NCI-H187 treated with DMSO at 0.1 percent for 48 hours (cell line): ENCODE measurements around the gene MEI1.
A peak's percentile ranks its signal among the peaks of the same experiment; 100 is the strongest.
"Not testable (repeated sequence)": the region's sequence is repeated elsewhere in the genome, so short reads cannot be mapped to it uniquely, and the experiment has no call there.

Experiments
- DNase-seq: peaks from one replicate; lab custom pipeline; 2025; lab: John Stamatoyannopoulos, UW

MEI1 gene

DNA sequence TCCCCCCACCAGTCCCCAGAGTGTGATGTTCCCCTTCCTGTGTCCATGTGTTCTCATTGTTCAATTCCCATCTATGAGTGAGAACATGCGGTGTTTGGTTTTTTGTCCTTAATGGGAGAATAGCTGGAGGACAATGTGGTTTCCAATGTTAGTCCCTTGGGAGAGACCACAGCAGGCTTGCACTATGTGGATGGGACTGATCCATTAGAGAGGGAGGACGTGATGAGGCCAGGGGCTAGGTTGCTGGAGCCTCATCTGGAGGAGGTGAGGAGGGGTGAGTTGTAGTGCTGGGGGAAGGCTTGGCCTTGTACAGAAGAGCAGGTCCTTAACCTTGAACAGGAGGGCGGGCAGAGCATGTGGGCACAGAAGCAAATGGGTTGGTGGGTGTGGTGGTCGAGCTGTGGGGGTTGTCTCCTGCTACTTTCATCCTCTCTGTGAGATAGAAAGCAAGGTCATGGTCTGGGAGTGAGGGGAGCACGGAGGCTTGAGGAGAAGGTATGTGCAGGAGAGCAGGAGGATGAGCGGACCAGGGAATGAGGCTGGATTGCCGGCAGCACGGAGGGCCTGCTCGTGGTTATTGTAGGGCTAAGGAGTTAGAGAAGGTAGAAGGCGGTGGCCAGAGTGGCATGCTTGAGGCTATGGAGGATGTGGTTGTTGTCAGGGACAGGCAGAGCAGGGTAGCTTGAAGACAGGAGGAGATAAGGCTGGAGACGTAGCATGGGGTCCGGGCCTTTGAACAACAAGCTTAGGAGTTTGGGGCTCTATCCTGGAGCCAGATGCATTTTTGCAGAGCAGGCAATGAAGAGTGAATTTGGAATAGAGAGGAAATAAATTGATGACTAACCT is 122.4 kb downstream of the MEI1 start:
- DNase-seq, result no peak

DNA sequence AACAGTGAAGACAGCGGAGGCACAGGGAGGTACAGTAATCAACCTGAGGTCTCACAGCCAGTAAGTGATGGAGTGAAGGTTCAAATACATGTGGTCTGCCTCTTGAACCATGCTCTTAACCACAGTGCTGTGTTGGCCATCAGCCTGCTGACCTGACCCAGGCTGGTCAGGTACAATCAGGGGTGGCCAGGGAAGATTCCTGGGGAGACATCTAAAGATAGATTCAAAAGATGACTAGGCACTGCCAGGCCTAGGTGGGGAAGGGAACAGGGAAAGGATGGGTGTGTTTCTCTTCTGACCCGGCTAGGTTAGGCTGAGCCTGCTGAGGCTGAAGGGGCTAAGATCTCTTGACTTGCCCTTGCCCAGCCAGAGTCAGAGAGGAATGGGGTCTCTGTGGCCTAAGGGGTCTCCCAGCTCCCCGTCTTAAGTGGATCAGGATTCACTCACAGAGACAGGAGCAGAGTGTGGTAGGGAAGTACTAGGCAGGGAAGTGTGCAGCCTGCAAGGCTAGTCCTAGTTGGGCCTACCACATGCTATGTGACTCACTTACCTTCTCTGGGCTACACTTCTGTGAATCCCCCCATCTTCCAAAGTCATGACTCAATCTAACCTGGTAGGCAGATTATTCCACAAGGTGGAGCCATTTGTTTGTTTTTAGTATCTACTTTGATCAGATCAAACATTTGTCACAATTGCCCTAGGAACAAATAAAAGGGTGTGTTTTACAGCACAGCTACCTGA is 123.2 kb downstream of the MEI1 start:
- DNase-seq, result no peak

DNA sequence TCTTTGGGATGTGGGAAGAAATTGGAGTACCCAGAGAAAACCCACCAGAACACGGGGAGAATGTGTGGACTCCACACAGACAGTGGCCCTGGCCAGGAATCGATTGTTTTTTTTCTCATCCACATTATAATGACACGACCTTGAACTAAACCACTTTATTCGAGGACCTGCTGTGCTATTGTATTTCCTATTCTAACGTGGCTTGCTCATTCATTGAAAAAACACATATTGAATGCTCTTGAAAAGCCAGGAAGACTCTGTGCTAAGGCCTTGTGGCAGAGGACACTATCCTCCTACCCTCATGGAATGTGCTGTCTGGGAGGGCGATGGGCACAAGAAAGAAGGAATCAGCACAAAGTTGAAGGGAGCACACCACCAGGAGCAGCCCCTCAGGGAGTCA is 124.5 kb downstream of the MEI1 start:
- no peak for DNase-seq

DNA sequence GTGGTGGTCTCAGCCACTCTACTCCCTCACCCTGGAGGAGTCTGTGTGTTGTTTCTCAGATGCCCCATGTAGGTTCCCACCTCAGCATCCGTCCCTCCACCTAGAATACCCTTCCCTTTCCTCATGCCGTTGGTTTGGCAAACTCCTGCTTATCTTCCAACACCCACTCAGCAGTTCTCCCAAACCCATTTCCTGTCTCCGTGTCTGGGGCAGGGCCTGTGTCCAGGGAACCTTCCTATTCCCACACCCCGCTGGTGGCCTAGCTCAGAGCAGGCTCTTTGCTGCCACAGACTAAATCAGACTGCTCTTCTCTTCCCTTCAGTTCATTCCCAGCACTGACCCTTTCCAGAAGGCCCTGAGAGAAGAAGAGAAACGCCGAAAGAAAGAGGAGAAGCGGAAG is 126.1 kb downstream of the MEI1 start:
- no peak for DNase-seq

DNA sequence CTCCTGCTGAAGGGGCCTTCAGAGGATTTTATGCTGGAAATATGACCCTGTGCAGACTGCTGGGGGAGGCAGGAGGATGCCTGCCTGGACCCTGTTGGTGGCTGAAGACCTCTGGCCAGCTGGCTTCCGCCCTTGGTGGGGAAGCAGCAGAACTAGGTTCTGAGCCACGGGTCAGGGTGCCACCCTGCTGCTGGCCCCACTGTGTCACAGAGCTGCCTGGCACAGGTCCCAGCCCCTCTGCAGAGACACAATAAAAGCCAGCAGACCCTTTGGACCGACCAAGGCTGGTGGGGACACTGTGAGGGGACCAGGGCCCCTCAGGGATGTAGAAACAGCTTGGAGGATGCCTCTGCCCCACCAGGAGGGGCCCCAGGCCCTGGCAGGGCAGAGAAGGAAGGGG is 126.7 kb downstream of the MEI1 start:
- DNase-seq, result no peak

DNA sequence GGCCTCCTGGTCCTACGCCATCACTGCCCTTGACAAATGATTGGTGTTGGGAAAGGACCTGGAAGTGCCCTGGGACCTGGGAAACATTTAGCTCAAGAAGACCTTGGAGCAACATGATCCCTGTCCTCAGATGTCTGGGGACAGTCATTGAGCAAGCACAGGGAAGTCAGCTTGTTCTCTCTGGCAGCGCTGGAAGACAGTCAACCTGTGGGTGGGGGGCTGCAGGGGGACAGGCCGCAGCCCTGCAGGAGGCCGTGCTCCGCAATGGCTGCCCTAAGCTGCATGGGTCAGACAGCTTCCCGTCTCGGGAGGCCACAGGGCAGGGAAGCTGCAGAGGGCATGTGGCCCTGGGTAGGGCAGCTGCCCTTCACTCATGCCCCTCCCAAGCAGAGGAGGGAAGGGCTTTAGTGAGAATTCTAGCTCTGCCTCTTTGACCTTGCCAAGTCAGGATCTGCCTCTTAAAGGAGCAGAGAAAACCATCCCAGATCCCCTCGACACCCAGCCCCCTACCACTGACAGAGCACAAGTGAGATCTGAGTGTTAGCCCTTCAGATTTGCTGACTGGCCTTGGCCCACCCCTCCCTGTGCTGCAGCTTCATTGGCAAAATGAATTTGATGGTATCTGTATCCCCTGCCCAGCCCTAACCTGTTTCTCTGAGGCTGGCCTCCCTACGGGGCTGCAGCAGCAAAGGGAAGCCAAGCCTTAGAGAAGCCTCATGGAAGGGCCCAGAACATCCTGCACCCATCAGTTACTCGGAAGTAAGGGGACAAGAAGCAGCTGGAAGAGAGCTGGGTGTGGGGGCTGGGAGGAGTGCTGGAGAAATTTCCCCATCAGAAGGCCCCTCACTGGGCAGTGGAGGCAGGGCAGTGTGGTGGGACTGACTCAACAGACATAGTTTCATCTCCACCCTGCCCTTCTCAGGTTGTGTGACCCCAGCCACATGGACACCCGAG is 127.4 kb downstream of the MEI1 start:
- DNase-seq, result no peak

DNA sequence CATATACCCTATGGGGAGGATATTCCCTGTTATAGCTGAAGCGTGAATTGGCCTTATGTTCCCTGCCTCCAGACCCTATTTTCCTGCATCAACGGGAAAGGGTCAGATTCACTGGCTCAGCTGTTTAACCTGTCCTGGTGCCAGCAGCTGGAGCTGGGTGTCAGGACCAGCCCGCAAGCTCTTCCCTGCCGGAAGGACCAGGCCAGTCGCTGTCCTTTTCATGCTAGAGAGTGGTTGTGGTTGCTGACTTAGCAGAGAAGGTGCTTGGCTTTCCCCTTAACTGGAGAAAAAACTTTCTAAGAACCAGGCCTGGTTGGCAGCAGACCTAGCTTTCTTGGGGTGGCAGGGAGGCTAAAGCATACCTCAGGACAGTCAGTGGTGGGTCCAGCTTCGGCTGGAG is 128.4 kb downstream of the MEI1 start:
- no peak for DNase-seq

DNA sequence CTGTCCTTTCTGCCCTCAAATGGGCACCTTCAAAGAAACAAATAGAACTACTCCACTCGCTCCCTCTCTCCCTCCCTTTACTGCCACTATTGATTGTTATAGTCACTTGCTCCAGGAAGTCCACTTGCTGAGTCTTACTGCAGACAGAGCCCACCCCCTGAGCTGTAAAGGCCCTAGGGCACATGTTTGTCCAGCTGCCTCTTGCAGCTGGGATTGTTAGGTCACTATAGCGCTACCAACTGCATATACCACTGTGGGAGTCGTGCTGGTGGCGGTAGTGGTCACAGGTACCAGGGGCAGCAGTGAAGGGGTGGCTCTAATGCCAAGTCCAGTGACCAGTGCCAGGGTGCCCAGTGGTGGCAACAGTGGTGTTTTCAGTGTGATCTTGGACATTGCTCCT is 129.2 kb downstream of the MEI1 start:
- no peak for DNase-seq

DNA sequence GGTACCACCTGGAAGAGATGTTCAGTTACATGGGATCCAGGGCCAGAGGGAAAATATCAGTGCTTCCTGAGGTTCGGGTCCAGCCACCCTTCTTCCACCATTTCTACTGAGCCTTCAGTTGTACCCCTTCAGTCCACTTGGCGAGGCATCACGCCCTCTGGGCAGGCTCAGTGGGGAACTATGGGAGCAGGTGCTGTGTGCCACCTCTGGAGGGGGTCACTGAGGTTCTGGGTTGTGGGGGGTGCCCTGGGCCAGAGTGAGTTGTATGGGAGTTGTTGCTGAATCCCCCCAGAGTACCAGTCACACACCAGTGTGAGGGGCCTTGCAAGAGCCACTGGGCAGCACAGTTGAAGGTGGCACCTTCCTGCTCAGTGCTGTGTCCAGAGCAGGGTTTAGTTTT is 130.9 kb downstream of the MEI1 start:
- no peak for DNase-seq

DNA sequence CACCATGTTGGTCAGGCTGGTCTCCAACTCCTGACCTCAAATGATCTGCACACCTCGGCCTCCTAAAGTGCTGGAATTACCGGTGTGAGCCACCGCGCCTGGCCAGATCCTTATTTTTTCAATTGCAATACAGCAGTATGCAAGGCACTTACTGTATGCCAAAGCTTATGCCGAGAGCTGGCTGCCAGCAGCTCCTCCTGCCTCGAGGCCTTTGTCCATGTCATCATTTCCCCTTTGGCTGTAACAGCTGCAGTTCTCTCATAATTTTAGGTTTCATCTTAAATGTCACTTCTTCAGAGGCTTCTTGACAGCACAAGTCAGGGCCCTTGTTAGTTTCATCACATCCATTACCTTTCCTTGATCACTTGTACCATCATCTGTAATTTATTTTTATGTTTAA is 132.1 kb downstream of the MEI1 start:
- DNase-seq, result no peak

DNA sequence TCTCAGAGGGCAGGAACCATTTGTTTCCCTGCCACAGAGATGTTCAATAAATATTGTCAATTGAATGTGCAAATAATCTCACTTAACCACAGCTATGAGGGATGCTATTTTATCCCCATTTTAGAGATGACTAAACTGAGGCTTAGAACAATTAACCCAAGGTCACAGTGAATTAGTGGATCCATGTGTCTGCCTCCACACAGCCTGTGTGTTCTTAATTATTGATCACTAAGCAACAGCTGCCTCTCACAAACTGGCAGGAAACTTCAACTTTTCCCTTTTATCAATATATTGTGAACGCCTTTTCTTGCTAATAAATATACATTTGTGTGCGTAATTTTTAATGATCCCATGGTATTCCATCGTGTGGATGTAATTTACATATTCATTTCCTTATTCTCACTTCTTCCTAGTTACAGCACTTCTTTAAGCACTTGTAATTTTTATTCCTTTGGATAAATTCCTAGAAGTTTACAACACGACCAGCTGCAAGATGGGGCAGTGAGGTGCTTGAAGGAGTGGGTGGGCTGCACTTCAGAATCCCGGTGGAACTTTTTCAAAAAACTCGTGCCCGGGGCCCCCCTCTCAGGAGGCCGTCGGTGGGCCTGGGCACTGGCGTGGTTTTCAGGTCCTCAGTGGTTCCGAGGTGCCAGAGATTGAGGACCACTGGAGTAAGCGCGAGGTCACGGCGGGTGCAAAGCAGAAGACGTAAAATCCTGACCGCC is 132.7 kb downstream of the MEI1 start:
- no peak for DNase-seq

DNA sequence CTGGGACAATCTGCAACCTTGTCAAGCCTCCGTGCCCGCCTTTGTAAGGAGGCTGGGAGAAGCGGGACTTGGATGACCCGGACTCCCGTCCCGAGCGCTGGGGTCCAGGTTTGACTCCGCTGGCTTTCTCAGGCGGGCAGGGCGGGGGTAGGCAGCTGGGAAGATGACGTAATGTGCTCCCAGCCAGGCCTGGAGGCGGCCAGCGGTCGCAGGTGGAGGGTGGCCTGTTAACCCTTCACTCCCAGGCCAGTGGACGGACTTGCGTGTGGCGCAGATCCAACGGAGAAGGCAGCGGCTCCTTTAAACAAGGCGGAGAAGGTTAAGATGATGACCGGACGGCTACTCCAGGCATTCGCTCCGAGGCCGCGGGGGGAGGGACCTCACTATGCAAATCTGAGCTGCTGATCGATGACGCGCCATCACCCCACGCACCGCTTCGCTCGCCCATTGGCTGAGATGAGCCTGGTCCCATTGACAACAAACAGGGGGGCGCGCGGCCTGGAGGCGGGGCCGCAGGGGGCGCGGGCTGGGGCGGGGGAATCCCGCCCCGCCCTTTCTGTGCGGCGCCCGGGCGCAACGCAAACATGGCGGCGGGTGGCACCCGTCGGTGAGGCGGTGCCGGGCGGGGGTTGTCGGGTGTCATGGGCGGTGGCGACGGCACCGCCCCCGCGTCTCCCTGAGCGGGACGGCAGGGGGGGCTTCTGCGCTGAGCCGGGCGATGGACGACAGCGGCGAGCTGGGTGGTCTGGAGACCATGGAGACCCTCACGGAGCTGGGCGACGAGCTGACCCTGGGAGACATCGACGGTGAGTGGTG is 133.5 kb downstream of the MEI1 start, which contains the start of gene SREBF2:
Gene SREBF2, plus strand, starts transcription at position 553 of the 816 bp plus-strand sequence. Its CDS starts 166 bp downstream, at position 719.
- DNase-seq, result peak; percentile 91

DNA sequence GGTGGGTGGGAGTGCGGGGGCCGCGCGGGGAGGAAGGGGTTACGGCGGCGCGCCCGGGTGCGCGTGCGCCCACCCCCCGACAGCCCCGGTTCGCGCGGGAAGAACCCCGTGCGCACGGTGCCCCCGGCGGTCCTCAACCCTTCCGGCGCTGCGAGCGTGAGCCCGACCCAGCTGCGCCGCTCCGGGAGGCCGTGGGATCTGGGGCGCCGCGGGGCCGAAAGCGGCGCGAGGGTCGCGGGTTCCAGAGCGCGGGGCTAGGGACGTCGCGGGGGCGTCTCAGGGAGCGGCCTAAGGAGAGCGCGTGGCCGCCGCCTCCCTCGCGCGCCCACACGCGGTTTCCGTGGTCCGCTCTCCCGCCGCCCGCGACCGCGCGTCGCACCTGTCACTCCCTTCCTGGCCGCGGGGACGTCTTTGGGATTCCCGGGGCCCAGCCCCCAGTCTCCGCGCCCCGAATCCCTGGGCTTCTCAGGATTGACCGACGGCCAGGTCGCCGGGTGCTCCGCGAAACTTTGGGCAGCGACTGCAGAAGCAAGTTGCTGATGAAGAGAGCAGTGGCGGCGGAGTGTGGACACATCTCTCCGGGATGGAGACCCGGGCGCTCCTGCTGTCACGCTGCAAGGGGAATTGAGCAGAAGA is 134.2 kb downstream of the MEI1 start:
- DNase-seq, result no peak

DNA sequence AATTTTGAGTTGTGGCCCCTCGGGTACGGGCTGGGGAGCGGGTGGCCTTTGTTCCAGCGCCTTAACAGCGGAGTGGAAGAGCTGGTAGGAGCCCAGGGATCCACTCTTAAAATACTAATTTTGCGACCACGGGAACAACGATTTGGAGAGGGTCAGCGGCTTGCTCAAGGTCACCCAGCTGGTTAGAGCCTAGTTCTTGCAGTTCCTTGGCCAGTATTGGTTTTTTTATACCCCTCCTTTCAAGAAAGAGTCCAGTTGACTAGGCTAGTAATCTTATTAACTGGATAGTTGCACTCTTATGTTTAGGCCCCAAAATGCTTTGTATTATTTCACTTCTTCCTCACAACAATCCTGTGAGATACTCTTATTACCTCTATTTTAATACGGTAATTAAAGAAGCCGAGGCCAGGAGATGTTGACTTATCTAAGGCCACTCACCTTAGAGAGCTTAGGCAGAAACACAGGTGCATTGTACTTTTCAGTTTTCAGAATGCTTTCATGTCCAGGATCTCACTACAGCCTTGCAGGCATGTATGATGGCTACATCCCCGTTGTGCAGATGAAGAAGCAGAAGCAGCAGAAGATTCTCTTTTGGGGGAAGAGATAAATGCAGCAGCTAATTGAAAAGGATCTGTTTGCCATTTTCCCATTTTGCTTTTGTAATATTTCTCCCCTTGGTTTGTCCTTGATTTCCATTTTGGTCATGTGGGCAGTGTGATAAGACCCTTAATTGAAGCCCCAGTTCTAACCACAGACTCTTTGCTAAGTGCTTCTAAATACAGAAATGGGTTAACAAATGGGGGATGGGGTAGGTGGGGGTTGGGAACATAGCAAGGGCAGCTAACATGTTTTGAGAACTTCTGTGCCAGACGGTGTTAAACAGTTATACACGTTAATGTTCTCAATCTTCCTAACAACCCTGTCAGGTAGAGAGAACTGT is 135.0 kb downstream of the MEI1 start:
- no peak for DNase-seq

DNA sequence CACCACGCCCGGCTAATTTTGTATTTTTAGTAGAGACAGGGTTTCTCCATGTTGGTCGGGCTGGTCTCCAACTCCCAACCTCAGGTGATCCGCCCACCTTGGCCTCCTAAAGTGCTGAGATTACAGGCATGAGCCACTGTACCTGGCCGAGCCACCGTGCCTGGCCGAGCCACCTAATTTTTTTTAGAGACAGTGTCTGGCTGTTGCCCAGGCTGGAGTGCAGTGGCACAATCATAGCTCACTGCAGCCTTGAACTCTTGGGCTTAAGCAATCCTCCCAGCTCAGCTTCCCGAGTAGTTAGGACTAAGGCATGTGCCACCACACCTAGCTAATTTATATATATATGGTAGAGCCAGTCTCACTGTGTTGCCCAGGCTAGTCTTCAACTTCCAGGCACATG is 136.2 kb downstream of the MEI1 start:
- not testable (repeated sequence) for DNase-seq

DNA sequence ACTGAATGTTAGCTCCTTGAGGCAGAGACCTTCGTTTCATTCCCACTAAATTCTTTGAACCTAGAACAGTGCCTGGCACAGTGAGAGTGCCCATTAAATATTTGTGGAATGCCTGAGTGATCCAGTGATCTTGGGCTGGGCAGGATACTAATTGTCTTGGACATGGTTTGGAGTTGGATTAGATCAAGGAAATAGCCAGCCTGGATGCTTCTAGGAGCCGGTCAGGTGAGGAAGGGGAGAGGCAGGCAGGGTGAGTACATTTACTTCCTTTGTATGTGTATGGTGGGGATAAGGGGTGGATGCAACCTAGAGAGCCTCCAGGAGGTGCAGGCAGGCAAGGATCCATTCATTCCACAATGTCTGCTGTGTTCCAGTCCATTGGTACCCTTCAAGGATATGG is 137.2 kb downstream of the MEI1 start:
- DNase-seq, result no peak

DNA sequence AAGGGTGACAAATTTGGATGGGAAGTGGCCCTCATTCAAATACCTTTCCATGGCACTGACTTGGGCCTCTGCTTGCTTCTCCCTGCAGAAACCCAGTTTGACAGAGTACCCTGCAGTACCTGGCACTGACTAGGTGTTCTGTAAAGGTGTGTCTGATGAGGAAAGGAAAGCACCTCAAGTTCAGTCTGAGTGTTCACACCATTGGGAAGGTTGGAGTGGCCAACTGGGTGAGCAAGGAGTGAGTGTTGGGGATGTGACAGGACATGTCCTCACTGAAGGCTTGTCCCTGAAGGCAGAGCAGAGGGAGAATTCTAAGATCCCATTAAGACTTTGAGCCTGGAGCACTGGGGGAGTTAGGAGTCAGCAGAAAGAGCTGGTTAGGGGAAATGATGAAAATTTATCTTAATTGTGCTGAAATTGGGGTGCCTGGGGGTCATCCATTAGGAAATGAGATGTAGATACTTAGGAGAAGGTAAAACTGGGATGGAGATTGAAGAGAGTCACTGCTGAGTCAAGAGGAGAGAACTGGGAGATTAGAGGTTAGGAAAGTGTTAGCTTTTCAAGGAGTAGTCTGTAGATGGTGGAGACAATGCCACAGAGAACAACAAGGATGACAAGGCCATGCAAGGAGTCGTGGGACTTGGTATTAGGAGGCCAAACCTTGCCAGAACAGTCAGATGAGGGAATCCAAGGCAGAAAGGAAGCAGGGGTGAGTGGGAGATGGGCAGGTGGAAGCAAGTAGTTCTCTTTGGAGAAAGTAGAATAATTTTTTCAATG is 139.7 kb downstream of the MEI1 start:
- no peak for DNase-seq

DNA sequence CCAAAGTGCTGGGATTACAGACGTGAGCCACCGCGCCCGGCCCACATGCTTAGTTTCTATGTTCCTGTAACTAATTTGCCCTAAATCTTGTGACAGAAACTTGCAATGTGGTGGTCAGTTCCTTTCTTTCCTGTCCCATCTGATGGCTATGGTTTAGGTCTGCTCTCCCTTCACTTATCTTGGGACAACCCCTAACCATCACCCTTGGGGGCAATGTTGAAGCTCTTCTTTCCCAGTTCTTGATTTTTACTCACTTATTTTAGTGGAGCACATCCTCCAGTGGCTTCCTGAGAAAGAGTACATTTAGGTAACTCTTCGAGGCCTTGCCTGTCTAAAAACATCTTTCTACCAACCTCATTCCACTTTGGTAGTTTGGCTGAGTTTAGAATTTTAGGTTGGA is 140.9 kb downstream of the MEI1 start:
- DNase-seq, result no peak
